ENCODE data around the gene TYRP1. TPM values are rescaled to one million over a fixed set of nuclear protein-coding genes. Genes with fewer than 3 reads are reported as not detected.

The TYRP1 gene
- total and polyA plus RNA-seq, 4 experiments from 2014 or later: not detected

DNA sequence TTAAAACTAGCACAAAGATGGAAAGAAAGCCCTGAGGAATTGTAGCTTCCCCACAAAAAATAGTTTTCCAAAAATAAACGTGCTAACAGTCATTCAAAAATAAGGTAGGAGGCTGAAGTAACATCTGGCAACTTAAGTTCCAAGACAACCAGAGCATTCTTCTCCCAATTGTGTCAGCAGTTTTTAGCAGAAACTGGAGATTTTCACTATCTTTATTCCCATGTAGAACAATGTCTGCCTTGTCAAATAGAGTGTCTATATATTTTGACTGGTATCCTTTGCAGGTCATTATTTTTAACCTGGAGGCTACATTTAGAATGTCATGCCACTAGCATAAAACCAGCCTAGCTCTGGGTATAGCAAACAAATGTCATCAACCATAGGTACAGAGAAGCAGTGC, 10.8 kb downstream of the TYRP1 start:
- Mint-ChIP-seq H3K9me3 (peaks cover 3 to 13% (median 10%) of the 10 kb centered on the region in 8 donors), H3K4me1 (no peaks in the 10 kb centered on the region), H3K36me3 (no peaks in the 10 kb centered on the region), H3K27ac (no peak overlapping the region), H3K4me3 (no peak overlapping the region), H3K27me3 (no peaks in the 10 kb centered on the region)
- ChIA-PET CTCF (ENCODE audit: partially characterized antibody) (no interaction called here), POLR2A (ENCODE audit: partially characterized antibody) (no interaction called here)
- Histone ChIP-seq H3K4me3 (ENCODE audit: low read length in 2 of 2) (no peak overlapping the region), H3K36me3 (ENCODE audit: insufficient read depth, low read length) (no peaks in the 10 kb centered on the region), H3K27ac (ENCODE audit: low read depth, low read length) (no peak overlapping the region), H3K4me1 (ENCODE audit: insufficient read depth, low read length) (no peaks in the 10 kb centered on the region), H3K9me3 (ENCODE audit: control insufficient read depth in 1 of 2, low read length in 2 of 2) (peaks cover 0 to 7% of the 10 kb centered on the region in 2 donors), H3K27me3 (ENCODE audit: insufficient read depth, low read length) (no peaks in the 10 kb centered on the region)
- no peak for DNase-seq
- intact Hi-C loops (cut with micrococcal nuclease): no loop called here

DNA sequence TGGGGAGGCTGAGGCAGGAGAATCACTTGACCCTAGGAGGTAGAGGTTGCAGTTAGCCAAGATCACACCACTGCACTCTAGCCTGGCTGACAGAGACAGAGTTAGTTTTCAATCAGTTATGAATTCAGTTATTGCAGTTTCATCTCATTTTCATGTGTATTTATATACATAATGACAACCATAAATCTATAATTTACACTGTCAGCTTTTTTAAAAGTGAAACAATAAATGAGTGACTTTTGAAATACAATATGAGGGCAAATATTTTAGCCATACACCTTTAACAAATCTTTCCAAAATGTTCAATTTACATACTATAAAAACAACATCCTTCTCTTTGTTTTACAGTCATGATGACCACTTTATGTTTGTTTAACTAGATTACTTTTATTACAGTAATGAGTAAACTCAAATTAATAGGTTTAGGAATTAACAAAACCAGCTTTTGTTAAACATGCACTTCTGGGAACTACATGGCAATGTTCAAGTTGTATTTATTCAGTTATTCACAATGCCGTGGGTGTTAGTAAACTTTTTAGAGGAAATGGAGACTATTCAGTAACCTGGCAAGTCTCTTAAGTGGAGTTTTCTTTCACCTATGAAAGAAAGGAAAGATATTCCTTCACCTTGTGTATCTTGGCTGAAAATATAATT, 12.7 kb downstream of the TYRP1 start:
- intact Hi-C loops (cut with micrococcal nuclease): no loop called here
- H3K9me3 ChIP-seq (ENCODE audit: control insufficient read depth in 1 of 2, low read length in 2 of 2): peaks cover 0 to 7% of the 10 kb centered on the region in 2 donors
- H3K36me3 ChIP-seq (ENCODE audit: insufficient read depth, low read length): no peaks in the 10 kb centered on the region
- ChIA-PET CTCF (ENCODE audit: partially characterized antibody) (no interaction called here), POLR2A (ENCODE audit: partially characterized antibody) (no interaction called here)
- no peak overlapping the region for H3K4me3 ChIP-seq (ENCODE audit: low read length in 2 of 2)
- H3K4me1 Mint-ChIP-seq: no peaks in the 10 kb centered on the region
- H3K4me3 Mint-ChIP-seq: no peak overlapping the region
- no peaks in the 10 kb centered on the region for H3K27me3 Mint-ChIP-seq
- H3K9me3 Mint-ChIP-seq: peaks cover 3 to 17% (median 9%) of the 10 kb centered on the region in 8 donors
- no peaks in the 10 kb centered on the region for H3K36me3 Mint-ChIP-seq
- H3K4me1 ChIP-seq (ENCODE audit: insufficient read depth, low read length): no peaks in the 10 kb centered on the region
- DNase-seq: no peak
- H3K27me3 ChIP-seq (ENCODE audit: insufficient read depth, low read length): no peaks in the 10 kb centered on the region
- H3K27ac Mint-ChIP-seq: no peak overlapping the region
- H3K27ac ChIP-seq (ENCODE audit: low read depth, low read length): no peak overlapping the region

DNA sequence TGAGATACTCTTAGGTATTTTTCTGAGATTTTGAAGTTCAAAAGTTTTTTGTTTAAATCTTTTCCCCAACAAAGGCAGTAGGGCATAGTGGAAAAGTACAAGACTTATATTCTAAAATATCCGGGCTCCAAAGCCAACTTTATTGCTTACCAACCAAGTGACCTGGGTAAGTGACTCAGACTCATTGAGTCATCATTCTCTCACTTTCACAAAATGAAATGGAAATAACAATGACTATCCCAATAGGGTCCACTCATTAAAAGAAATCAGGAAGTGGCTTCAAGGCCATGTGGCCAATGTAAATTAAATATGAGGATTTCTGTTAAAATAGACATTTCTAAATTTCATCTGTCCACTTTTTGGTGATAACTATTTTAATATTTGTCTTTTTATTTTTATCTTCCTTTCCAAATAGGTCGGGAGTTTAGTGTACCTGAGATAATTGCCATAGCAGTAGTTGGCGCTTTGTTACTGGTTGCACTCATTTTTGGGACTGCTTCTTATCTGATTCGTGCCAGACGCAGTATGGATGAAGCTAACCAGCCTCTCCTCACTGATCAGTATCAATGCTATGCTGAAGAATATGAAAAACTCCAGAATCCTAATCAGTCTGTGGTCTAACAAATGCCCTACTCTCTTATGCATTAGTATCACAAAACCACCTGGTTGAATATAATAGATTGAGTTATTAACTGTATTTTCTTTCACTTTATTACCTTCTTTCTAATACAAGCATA, 15.5 kb downstream of the TYRP1 start:
- no peak for DNase-seq
- Mint-ChIP-seq H3K36me3 (no peaks in the 10 kb centered on the region), H3K4me3 (no peak overlapping the region), H3K27ac (no peak overlapping the region), H3K4me1 (no peaks in the 10 kb centered on the region), H3K9me3 (peaks cover 0 to 13% (median 6%) of the 10 kb centered on the region in 8 donors), H3K27me3 (no peaks in the 10 kb centered on the region)
- ChIA-PET POLR2A (ENCODE audit: partially characterized antibody) (no interaction called here), CTCF (ENCODE audit: partially characterized antibody) (no interaction called here)
- intact Hi-C loops (cut with micrococcal nuclease): no loop called here
- Histone ChIP-seq H3K4me1 (ENCODE audit: insufficient read depth, low read length) (no peaks in the 10 kb centered on the region), H3K4me3 (ENCODE audit: low read length in 2 of 2) (no peak overlapping the region), H3K27ac (ENCODE audit: low read depth, low read length) (no peak overlapping the region), H3K27me3 (ENCODE audit: insufficient read depth, low read length) (no peaks in the 10 kb centered on the region), H3K36me3 (ENCODE audit: insufficient read depth, low read length) (no peaks in the 10 kb centered on the region), H3K9me3 (ENCODE audit: control insufficient read depth in 1 of 2, low read length in 2 of 2) (peaks cover 0 to 7% of the 10 kb centered on the region in 2 donors)

DNA sequence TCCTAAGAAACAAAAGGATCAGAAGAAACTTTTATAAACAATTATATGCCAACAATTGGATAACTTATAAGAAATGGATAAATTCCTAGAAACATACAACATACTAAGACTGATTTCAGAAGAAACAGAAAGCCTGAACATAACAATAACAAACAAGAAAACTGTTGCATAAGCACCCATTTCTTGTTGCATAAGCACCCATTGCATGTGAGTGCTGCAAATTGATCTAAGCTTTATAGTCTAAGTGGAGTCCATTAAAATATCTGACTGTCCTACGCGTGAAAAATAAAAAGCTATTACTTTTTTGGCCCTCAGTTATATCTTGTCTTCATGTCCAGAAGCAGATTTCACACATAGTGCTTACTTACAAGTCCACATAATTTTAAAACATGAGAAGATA, 19.3 kb downstream of the TYRP1 start:
- no peaks in the 10 kb centered on the region for H3K27me3 ChIP-seq (ENCODE audit: insufficient read depth, low read length)
- intact Hi-C loops (cut with micrococcal nuclease): no loop called here
- Mint-ChIP-seq H3K4me1 (no peaks in the 10 kb centered on the region), H3K27me3 (no peaks in the 10 kb centered on the region), H3K9me3 (peaks cover 0 to 12% (median 5%) of the 10 kb centered on the region in 8 donors), H3K4me3 (no peak overlapping the region), H3K36me3 (no peaks in the 10 kb centered on the region), H3K27ac (no peak overlapping the region)
- CTCF ChIA-PET (ENCODE audit: partially characterized antibody): no interaction called here
- no peaks in the 10 kb centered on the region for H3K36me3 ChIP-seq (ENCODE audit: insufficient read depth, low read length)
- H3K9me3 ChIP-seq (ENCODE audit: control insufficient read depth in 1 of 2, low read length in 2 of 2): no peaks in the 10 kb centered on the region
- no peak for DNase-seq
- POLR2A ChIA-PET (ENCODE audit: partially characterized antibody): no interaction called here
- no peak overlapping the region for H3K27ac ChIP-seq (ENCODE audit: low read depth, low read length)
- no peaks in the 10 kb centered on the region for H3K4me1 ChIP-seq (ENCODE audit: insufficient read depth, low read length)
- H3K4me3 ChIP-seq (ENCODE audit: low read length in 2 of 2): no peak overlapping the region

DNA sequence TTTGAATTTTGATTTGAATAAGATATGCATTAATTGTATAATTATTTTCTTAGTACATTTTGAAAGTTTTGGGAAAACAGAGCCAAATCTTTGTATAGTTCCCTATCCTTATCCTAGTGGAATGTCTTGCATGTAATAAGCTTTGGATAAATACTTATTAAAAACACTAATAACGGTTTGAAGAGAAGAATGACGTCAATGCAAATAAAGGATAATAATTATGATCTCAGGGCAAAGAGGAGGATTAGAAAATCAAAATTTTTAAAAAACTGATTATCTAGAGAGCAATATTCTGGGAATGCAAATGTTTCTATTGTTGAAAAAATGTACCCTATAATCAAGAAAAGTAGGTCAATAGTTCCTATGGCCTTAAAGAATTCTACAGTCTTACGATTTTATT, 22.1 kb downstream of the TYRP1 start:
- no peaks in the 10 kb centered on the region for H3K27me3 ChIP-seq (ENCODE audit: insufficient read depth, low read length)
- no peak overlapping the region for H3K27ac ChIP-seq (ENCODE audit: low read depth, low read length)
- H3K4me3 ChIP-seq (ENCODE audit: low read length in 2 of 2): no peak overlapping the region
- Mint-ChIP-seq H3K27ac (no peak overlapping the region), H3K4me3 (no peak overlapping the region), H3K4me1 (no peaks in the 10 kb centered on the region), H3K36me3 (no peaks in the 10 kb centered on the region), H3K9me3 (peaks cover 0 to 13% (median 6%) of the 10 kb centered on the region in 8 donors), H3K27me3 (no peaks in the 10 kb centered on the region)
- H3K36me3 ChIP-seq (ENCODE audit: insufficient read depth, low read length): no peaks in the 10 kb centered on the region
- H3K4me1 ChIP-seq (ENCODE audit: insufficient read depth, low read length): no peaks in the 10 kb centered on the region
- DNase-seq: no peak
- ChIA-PET POLR2A (ENCODE audit: partially characterized antibody) (no interaction called here), CTCF (ENCODE audit: partially characterized antibody) (no interaction called here)
- intact Hi-C loops (cut with micrococcal nuclease): no loop called here
- H3K9me3 ChIP-seq (ENCODE audit: control insufficient read depth in 1 of 2, low read length in 2 of 2): no peaks in the 10 kb centered on the region

DNA sequence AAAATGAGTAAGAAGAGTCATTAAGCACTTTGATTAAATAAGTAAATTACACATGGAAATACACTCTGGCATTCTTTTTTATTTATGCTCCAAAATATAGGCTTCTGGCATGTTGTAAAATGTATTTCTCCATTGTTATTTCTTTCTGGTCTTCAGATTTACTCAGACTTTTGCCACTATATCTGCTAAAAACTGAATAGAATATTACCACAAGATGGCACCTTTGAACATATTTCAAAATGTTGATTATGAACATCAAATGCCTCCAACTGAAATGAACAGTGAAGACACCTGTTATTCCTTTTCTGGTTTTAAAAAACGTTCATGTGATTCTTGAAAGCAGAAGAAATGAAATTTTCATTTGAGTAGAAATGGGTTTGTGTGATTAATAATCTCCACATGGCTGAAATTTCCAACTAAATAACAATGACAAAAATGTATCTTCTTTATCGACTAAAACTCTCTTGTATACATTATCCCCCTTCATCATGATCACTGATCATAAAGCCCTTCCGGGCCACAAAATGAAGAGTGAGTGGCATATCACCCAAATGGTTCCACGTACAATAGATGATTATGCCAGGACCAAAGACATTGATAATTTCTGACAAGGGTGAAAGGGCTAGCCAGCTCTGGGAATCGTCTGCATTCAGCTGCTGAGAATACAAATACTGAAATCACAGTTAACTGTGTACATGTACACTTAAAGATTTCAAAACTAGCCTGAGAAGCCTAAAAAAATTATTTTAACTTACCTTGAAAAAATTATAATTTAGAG, 23.8 kb downstream of the TYRP1 start:
- ChIA-PET POLR2A (ENCODE audit: partially characterized antibody) (no interaction called here), CTCF (ENCODE audit: partially characterized antibody) (no interaction called here)
- Mint-ChIP-seq H3K27ac (no peak overlapping the region), H3K36me3 (no peaks in the 10 kb centered on the region), H3K27me3 (no peaks in the 10 kb centered on the region), H3K4me1 (no peaks in the 10 kb centered on the region), H3K9me3 (peaks cover 2 to 21% (median 8%) of the 10 kb centered on the region in 8 donors), H3K4me3 (no peak overlapping the region)
- Histone ChIP-seq H3K9me3 (ENCODE audit: control insufficient read depth in 1 of 2, low read length in 2 of 2) (no peaks in the 10 kb centered on the region), H3K4me1 (ENCODE audit: insufficient read depth, low read length) (no peaks in the 10 kb centered on the region), H3K27me3 (ENCODE audit: insufficient read depth, low read length) (no peaks in the 10 kb centered on the region), H3K27ac (ENCODE audit: low read depth, low read length) (no peak overlapping the region), H3K4me3 (ENCODE audit: low read length in 2 of 2) (no peak overlapping the region), H3K36me3 (ENCODE audit: insufficient read depth, low read length) (no peaks in the 10 kb centered on the region)
- DNase-seq: no peak
- intact Hi-C loops (cut with micrococcal nuclease): no loop called here

DNA sequence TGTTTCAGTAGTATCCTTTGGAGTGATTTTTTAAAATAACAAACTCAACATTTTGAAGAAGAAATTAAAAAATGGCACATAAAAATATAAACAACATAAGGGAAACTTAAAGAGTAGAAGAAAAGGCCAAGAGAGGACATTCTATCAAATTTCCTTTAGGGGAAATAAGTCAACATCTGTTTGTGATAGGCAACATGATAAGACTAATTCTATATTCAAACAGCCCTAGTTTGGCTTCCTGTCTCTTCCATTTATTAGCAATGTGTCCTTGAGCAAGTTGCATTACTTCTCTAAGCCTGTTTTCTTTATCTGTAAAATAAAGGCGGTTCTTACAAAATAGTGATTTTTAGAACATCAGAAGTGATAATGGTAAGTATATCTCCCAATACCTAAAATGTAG, 24.7 kb downstream of the TYRP1 start:
- no peaks in the 10 kb centered on the region for H3K27me3 Mint-ChIP-seq
- no peaks in the 10 kb centered on the region for H3K4me1 Mint-ChIP-seq
- intact Hi-C loops (cut with micrococcal nuclease): no loop called here
- no peaks in the 10 kb centered on the region for H3K9me3 ChIP-seq (ENCODE audit: control insufficient read depth in 1 of 2, low read length in 2 of 2)
- no peak overlapping the region for H3K4me3 Mint-ChIP-seq
- H3K4me1 ChIP-seq (ENCODE audit: insufficient read depth, low read length): no peaks in the 10 kb centered on the region
- no peaks in the 10 kb centered on the region for H3K36me3 Mint-ChIP-seq
- H3K36me3 ChIP-seq (ENCODE audit: insufficient read depth, low read length): no peaks in the 10 kb centered on the region
- H3K27ac ChIP-seq (ENCODE audit: low read depth, low read length): no peak overlapping the region
- H3K27ac Mint-ChIP-seq: no peak overlapping the region
- no peak for DNase-seq
- peaks cover 0 to 24% (median 9%) of the 10 kb centered on the region in 8 donors for H3K9me3 Mint-ChIP-seq
- H3K4me3 ChIP-seq (ENCODE audit: low read length in 2 of 2): no peak overlapping the region
- CTCF ChIA-PET (ENCODE audit: partially characterized antibody): no interaction called here
- POLR2A ChIA-PET (ENCODE audit: partially characterized antibody): no interaction called here
- H3K27me3 ChIP-seq (ENCODE audit: insufficient read depth, low read length): no peaks in the 10 kb centered on the region
